DMS53 treated with DMSO at 0.1 percent for 48 hours (cell line): Measurements from ENCODE around the gene NCKAP5.

Source experiments
- DNase-seq: peaks from one replicate; lab custom pipeline; 2025; ENCODE audit not compliant: unreplicated experiment; lab: John Stamatoyannopoulos, UW

Gene NCKAP5

GRCh38 chr2:132910432-132910831 is 657.8 kb downstream of the NCKAP5 start:
- DNase-seq = no peak

- DNase-seq = no peak
Measured at GRCh38 chr2:132909427-132909826, 658.8 kb downstream of the NCKAP5 start.

- no peak for DNase-seq
Measured at GRCh38 chr2:132904142-132904842, 664.0 kb downstream of the NCKAP5 start.

DNA sequence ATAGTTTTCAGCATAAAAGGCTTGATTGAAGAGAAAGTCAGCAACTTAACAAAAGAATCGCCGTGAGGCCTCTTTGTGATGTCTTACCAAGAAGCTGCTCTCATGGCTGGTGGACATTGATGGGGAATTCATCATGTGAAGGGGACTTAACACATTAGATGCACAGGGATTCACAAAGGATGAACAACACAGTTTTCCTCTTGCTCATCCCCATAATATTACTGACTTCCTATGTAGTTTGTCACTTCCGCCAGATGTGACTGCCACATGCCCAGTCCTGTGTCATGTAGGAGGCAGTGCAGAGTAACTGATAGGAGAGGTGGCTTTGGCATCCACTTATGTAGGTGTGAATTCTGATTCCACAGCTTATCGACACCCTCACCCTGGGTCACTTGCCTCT is 665.6 kb downstream of the NCKAP5 start:
- no peak for DNase-seq

DNA sequence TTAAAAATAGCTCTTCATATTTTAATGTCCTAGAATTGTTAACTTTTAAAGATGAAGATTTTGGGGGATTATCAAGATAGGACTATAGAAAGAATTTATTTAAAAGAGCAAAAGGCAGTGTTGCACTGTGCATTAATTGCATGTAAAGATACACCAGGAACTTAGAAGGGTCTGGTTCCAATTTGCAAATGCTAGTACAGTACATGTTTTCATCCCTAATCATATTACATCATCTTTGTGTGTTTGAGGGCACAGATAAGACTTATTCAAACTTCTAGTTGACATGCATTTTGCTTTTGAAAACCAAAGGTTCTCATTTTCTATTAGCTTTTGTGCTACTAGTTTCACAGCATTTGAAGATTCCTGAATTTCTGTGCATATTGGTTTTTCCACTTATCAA is 666.6 kb downstream of the NCKAP5 start:
- no peak for DNase-seq

DNA sequence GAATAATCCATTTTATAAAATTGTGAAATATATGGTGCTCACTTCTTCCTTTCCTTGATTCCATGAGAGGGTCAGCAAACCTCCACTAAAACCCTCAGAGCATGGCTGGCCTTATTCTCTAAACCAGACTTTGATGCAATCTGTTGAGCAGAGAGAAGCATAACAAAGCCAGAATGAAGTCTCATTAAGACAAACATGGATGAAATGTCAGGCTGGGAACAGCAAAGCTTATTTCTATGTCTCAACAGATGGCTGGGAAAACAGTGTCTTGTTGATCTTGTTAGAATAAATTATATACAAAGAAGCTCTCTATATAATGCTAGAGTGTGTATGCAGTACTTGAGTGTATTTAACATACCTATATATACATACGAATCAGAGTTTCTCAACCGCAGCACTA is 671.2 kb downstream of the NCKAP5 start:
- DNase-seq = no peak

DNA sequence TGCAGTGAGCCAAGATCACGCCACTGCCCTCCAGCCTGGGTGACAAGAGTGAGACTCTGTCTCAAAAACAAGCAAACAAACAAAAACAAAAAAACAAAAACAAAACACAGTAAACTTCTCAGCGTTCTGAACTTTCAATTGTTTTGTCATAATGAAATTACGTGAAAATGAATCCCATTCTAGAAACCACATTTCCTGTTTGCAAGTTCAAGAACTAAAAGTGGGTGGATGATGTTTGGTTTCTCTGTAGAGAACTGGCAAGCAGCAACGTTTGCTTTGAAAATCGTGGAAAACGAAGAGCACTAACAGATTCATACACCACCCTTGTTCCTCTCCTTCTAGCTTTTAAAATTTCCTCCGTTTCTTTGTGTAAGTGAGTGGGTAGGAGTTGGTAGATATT is 672.2 kb downstream of the NCKAP5 start:
- no peak for DNase-seq

- no peak for DNase-seq
Measured at GRCh38 chr2:132891498-132891897, 676.8 kb downstream of the NCKAP5 start.

DNA sequence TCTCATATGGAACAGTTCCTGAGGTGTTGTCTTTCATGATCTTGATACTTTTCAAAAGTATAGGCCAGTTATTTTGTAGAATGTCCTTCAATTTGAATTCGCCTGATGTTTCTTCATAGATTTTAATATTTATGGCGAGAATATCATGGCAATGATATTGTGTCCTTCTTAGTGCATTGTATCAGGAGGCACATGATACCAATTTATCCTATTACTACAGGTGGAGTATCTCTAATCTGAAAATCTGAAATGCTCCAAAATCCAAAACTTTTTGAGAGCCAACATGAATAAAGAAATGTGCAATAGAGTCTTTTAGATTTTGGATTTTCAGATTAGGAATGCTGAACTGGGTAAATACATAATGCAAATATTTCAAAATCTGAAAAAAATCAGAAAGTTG is 681.7 kb downstream of the NCKAP5 start:
- no peak for DNase-seq

GRCh38 chr2:132884705-132885104 is 683.6 kb downstream of the NCKAP5 start:
- DNase-seq = no peak

DNA sequence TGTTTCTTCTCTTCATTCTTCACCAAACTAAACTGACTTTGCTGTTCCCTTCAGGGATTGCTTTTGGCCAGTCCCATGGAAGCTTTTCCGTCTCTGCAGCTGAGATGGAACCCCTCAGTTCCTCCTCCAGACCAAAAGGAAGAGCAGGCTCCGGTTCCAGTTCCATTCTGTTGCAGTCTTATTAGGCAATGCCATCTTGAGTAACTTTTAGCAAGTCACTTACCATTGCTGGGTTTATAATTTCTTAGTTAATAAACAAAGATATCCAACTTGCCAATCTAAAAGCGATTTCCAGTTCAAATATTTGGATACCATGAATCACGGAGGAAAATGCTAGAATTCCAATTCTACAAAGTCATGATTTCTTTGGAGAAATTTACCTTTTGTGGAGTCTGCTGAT is 684.0 kb downstream of the NCKAP5 start:
- no peak for DNase-seq

GRCh38 chr2:132883430-132883829 is 684.8 kb downstream of the NCKAP5 start:
- no peak for DNase-seq

- DNase-seq = no peak
Measured at GRCh38 chr2:132881546-132881945, 686.7 kb downstream of the NCKAP5 start.

- DNase-seq = no peak
Measured at GRCh38 chr2:132877923-132878322, 690.3 kb downstream of the NCKAP5 start.

DNA sequence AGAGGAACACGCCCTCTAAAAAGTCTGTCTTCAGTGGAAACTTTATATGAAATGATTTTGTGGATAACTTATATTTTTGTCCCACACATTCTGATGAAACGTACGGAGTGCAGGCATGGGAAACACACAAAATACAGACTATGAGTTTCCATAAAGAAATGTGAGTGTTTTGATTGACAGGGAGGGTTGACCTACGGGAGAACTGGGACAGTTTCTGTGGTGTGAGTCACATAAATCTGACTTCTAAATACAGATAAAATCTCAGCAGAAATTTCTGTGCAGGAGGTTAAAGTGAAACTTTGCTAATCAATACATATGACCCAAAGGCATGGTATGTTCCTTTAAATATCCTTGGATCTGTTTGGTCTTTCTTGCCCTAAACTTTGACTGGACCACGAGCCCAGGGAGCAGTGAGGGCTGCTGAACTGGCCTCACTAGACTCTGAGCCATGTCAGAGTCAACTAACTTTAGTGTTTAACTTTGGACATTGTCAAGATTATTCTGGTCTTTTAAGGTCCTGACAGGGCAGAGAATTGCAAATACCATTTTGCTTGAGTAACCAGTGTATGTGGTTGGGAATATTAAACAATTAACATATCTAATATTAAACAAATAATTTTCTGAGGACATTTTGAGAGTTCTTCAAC is 691.4 kb downstream of the NCKAP5 start:
- DNase-seq = no peak

- DNase-seq = no peak
Measured at GRCh38 chr2:132875193-132875592, 693.1 kb downstream of the NCKAP5 start.

DNA sequence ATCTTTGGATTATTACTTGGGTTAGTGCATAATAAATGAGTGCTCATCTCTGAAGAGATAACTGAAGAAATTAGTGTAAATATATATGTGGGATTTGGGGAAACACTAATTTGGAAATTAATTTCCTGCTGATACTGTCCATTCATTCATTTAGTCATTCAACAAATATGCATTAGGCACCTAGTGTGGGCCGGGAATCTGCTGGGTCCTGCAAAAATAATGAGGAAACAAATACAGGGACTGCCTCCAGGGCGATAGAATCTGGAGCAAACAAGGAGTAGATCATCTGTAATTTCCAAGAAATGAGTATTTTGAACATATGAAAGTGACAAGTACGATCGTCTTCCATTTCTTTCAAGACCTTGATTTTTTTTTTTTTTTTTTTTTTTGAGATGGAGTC is 694.5 kb downstream of the NCKAP5 start:
- no peak for DNase-seq

GRCh38 chr2:132871831-132872230 is 696.4 kb downstream of the NCKAP5 start:
- no peak for DNase-seq

GRCh38 chr2:132863961-132864360 is 704.3 kb downstream of the NCKAP5 start:
- DNase-seq = no peak

- no peak for DNase-seq
Measured at GRCh38 chr2:132860220-132860619, 708.0 kb downstream of the NCKAP5 start.

- no peak for DNase-seq
Measured at GRCh38 chr2:132859590-132859989, 708.7 kb downstream of the NCKAP5 start.

GRCh38 chr2:132857319-132857718 is 710.9 kb downstream of the NCKAP5 start:
- no peak for DNase-seq

GRCh38 chr2:132850688-132851087 is 717.6 kb downstream of the NCKAP5 start:
- DNase-seq = no peak
